Pancreas (tissue), 10 donors: ENCODE results near the gene CHST6. TPM values are rescaled to one million over a fixed set of nuclear protein-coding genes. Genes with fewer than 3 reads are reported as not detected.
A peak's percentile ranks its signal among the peaks of the same experiment; 100 is the strongest.

Experiments
- ATAC-seq, 4 donors: fragments of 200-7000 bp; cut with Tn5 transposase; one replicate each; pipeline versions ENCODE4 v1.8.0 to v1.9.1; 2020; ENCODE audit warnings: mild to moderate bottlenecking in 4 of 4, moderate library complexity in 4 of 4
- DNase-seq, 6 donors: peaks; one replicate each; pipeline ENCODE4 v3.0.0-alpha.2; 2020
- FAIRE-seq: peaks from 2 replicates; lab custom pipeline; 2012; peaks lifted over from hg19 to GRCh38; lab: Jason Lieb, UNC
- H3K27ac ChIP-seq, 4 donors: fragments of 200-600 bp; sonication (generic); 1 replicate in 3 of 4; 2 replicates in 1 of 4; pipeline versions ENCODE4 v1.5.0 to v1.8.0; 2020
- H3K27me3 ChIP-seq, 4 donors: fragments of 200-600 bp; one replicate each; pipeline ENCODE4 v1.8.0; 2021
- H3K36me3 ChIP-seq, 3 donors: fragments of 200-600 bp; sonication (generic) in 1 of 3; one replicate each; pipeline versions ENCODE4 v1.5.0 to v1.8.0; 2020 to 2021
- H3K4me1 ChIP-seq, 3 donors: fragments of 200-600 bp; one replicate each; pipeline ENCODE4 v1.8.0; 2021
- H3K4me3 ChIP-seq, 4 donors: fragments of 200-600 bp; sonication (generic) in 2 of 4; one replicate each; pipeline versions ENCODE4 v1.5.0 to v1.8.0; 2020 to 2021
- H3K9me3 ChIP-seq, 4 donors: fragments of 200-600 bp; one replicate each; pipeline ENCODE4 v1.8.0; 2021
- WGBS, 2 donors: extraction: QIAGEN DNeasy Blood & Tissue Kit; methylation state at CpG; one replicate each; pipeline ENCODE4 v1.1.7; 2013; 5-methylcytosine and 5-hydroxymethylcytosine counted together
- intact Hi-C, 3 donors: fragments of 100-400 bp; cut with DNase I; formaldehyde crosslinking; loops; one replicate each; pipeline versions ENCODE4 v1.11.1 to v1.14.2; 2022
- polyA plus RNA-seq, 2 donors: library from polyadenylated mRNA; stranded (reverse); fragments of 200-250 nt; gene quantifications; one replicate each; pipeline ENCODE4 v1.2.3, GENCODE V29; 2013
- total RNA-seq, 6 donors: library from RNA; stranded (reverse); fragmentation: NEBNext Ultra II Directional in 4 of 6; extraction: Animal tissue kit (Norgen Biotek cat#: 25700) in 4 of 6; gene quantifications; one replicate each; pipeline versions ENCODE4 v1.2.1 to v1.2.4, GENCODE V29; 2021 to 2023
- TF ChIP-seq, protein P1 (sequence below), 4 donors: fragments of 200-600 bp; sonication (generic) in 3 of 4; IDR thresholded peaks; one replicate each; pipeline versions ENCODE4 v1.5.0 to v1.8.0; 2021; ENCODE audit warnings: antibody characterized with exemption in 4 of 4
- donor health status: healthy with polysubstance abuse.
- donor health status: DM: no; HTN: no; CAD: no; lungs with moderate emphysema.
- donor health status: DM: no; HTN: no; CAD: no.
- donor health status: control.
- donor health status: control.
- donor health status: Bipolar disorder and iron deficiency.
- donor health status: DM: yes; HTN: yes; CAD: no.
- donor health status: DM: no; HTN: no; CAD: no.
- donor health status: DM: no; HTN: no; CAD: no.
- donor health status: DM: yes; HTN: yes; CAD: no.

The CHST6 gene
- total and polyA plus RNA-seq, 8 donors = under 0.01 to 0.25 (median 0.11) TPM; not detected in 2

DNA sequence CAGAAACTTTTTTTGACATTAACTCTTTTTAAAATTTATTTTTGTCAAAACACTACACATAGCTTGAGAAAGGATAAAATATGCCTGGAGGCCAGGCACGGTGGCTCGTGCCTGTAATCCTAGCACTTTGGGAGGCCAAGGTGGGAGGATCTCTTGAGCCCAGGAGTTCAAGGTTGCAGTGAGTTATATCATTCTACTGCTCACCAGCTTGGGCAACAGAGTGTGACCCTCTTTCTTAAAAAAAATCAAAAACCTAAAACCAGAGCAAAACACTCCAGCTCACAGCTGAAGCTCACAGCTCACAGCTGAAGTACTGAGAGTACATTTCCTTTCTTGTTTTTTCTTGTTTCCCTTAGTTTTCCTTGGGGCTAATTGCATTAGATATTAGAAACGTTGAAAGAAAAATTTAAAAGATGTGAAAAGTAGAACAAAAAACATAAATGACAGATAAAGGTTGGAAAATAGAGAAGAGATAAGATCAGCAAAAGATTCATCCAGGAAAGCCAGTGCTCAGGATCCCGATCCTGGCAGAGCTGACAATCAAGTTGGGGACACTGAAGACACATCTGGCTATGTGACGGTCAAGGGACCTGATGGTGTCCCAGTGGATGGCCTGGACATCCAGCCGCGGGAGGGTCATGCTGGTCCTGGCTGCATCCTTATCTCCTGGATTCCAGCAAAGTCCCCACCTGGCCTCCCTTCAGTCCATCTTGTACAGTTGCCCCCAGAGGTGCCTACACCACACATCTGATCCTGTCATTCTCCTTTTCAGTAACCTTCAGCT lies 9.8 kb downstream of the CHST6 start:
- Histone ChIP-seq H3K36me3 (no peaks in the 10 kb centered on the region), H3K9me3 (no peaks in the 10 kb centered on the region), H3K27me3 (no peaks in the 10 kb centered on the region), H3K27ac (no peak overlapping the region), H3K4me1 (no peaks in the 10 kb centered on the region), H3K4me3 (no peak overlapping the region)
- TF ChIP-seq, protein P1, sequence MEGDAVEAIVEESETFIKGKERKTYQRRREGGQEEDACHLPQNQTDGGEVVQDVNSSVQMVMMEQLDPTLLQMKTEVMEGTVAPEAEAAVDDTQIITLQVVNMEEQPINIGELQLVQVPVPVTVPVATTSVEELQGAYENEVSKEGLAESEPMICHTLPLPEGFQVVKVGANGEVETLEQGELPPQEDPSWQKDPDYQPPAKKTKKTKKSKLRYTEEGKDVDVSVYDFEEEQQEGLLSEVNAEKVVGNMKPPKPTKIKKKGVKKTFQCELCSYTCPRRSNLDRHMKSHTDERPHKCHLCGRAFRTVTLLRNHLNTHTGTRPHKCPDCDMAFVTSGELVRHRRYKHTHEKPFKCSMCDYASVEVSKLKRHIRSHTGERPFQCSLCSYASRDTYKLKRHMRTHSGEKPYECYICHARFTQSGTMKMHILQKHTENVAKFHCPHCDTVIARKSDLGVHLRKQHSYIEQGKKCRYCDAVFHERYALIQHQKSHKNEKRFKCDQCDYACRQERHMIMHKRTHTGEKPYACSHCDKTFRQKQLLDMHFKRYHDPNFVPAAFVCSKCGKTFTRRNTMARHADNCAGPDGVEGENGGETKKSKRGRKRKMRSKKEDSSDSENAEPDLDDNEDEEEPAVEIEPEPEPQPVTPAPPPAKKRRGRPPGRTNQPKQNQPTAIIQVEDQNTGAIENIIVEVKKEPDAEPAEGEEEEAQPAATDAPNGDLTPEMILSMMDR (IDR thresholded peaks at IDR 0.05) = no peak
- no peak for FAIRE-seq
- 79 to 85% methylated on average over 7 of the region's 7 CpGs for WGBS, 2 donors
- DNase-seq = peak in 1 of 6 donors; percentile 7
- no peak for ATAC-seq
- intact Hi-C loops = no loop called here

DNA sequence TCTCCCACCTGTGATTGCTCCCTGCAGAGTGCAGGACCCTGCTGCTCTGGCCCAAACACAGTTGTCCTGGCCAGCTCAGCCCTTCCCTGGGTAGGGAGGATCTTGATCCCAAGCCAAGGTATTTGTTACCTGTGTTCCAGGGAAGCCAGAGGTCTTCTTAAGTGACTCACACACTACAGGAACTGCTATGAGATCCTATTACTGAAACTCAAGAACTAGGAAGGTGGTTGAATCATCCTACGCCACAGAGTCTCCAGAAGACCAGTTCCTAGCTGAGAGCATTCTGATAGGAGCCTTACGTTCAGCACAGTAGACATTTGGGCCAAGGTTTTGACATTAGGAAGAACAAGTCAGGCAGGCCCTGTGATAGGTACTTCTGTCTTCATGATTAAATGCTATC lies 12.0 kb downstream of the CHST6 start:
- 78 to 98% methylated on average over 2 of the region's 2 CpGs for WGBS, 2 donors
- H3K4me1 ChIP-seq = no peaks in the 10 kb centered on the region
- no peaks in the 10 kb centered on the region for H3K9me3 ChIP-seq
- TF ChIP-seq, protein P1 (IDR thresholded peaks at IDR 0.05) = no peak
- H3K27me3 ChIP-seq = no peaks in the 10 kb centered on the region
- H3K4me3 ChIP-seq = no peak overlapping the region
- FAIRE-seq (no peak), DNase-seq (no peak), ATAC-seq (peak in 3 of 4 donors; percentile 18 to 77 (median 57))
- no peak overlapping the region for H3K27ac ChIP-seq
- intact Hi-C loops = no loop called here
- no peaks in the 10 kb centered on the region for H3K36me3 ChIP-seq

DNA sequence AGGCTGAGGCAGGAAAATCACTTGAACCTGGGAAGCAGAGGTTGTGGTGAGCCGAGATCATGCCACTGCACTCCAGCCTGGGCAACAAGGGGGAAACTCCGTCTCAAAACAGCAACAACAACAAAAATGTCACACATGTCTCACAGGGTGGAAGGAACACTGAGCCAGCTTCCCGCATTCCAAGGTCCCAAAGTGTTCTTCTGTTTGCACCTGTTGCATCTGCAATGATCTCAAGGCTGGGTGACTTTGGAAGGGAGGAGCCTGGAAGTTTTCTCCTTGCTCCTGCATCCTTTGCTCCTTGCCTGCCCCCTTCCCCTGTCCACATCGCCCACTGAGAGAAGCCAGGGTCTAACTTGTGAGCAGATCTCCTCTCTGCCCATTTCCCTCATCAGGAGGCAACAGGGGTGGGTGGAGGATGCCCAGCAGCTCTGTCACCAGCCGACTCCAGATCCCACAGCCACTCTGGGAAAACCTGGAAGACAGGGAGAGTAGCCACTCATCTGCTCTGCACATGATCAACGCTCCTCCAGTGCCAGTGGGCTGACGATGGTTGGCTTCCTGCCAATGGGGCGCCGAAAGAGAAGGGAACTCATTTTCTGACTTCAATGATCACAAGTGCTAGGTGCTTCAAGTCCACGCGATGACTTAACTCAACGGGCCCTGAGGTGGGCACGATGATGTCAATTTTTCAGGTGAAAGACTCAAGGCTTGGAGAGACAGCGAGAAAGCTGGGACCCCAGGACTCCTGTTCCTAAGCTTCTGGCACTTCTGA lies 12.6 kb downstream of the CHST6 start:
- no peaks in the 10 kb centered on the region for H3K9me3 ChIP-seq
- no peak overlapping the region for H3K27ac ChIP-seq
- no peak for FAIRE-seq
- intact Hi-C loops = no loop called here
- TF ChIP-seq, protein P1 (IDR thresholded peaks at IDR 0.05) = no peak
- H3K36me3 ChIP-seq = no peaks in the 10 kb centered on the region
- no peak for ATAC-seq
- peak in 1 of 6 donors; percentile 32 for DNase-seq
- H3K27me3 ChIP-seq = no peaks in the 10 kb centered on the region
- H3K4me3 ChIP-seq = no peak overlapping the region
- WGBS, 2 donors = 68 to 70% methylated on average over 14 of the region's 14 CpGs
- H3K4me1 ChIP-seq = no peaks in the 10 kb centered on the region

DNA sequence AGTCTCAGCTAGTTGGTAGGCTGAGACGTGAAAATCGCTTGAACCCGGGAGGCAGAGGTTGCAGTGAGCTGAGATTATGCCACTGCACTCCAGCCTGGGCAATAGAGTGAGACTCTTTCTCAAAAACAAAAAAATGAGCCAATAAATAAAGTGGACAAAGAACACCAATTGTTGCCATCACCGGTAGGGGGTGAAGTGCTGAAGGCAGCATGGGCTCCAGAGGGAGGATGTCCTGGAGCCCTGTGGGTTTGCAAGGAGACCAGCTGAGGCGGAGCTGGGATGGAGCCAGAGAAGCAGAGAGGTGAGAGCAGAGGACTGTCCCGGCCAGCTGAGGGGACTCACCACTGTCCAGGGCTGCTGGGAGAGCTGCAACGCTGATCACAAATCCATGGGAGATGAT lies 13.8 kb downstream of the CHST6 start:
- intact Hi-C loops = no loop called here
- FAIRE-seq = no peak
- no peak for DNase-seq
- no peak overlapping the region for H3K27ac ChIP-seq
- no peaks in the 10 kb centered on the region for H3K36me3 ChIP-seq
- TF ChIP-seq, protein P1 (IDR thresholded peaks at IDR 0.05) = no peak
- 68 to 78% methylated on average over 7 of the region's 7 CpGs for WGBS, 2 donors
- no peaks in the 10 kb centered on the region for H3K9me3 ChIP-seq
- H3K4me3 ChIP-seq = no peak overlapping the region
- no peak for ATAC-seq
- H3K27me3 ChIP-seq = no peaks in the 10 kb centered on the region
- H3K4me1 ChIP-seq = no peaks in the 10 kb centered on the region
